IMR-90 (cell line): ENCODE data around the gene LRRC56. TPM values are rescaled to one million over a fixed set of nuclear protein-coding genes. Genes with fewer than 3 reads are reported as not detected.

Experiments
- ATAC-seq: fragments of 200-7000 bp; cut with Tn5 transposase; 2 replicates; pipeline ENCODE4 v1.9.1; 2020; ENCODE audit warnings: low read depth, mild to moderate bottlenecking, moderate library complexity
- BruUV-seq: library from RNA; stranded (reverse); fragments of 400-500 nt; replicated peaks from 2 replicates; lab custom pipeline; 2021; lab: Mats Ljungman, UMichigan
- CTCF ChIA-PET: fragments of 300-600 bp; formaldehyde crosslinking; extraction: SDS; loops from one replicate; lab custom pipeline; 2021; ENCODE audit warnings: antibody characterized with exemption; lab: Yijun Ruan, JAX
- POLR2A ChIA-PET: fragments of 300-600 bp; sonication (Branson Sonifier 250); formaldehyde crosslinking; loops from one replicate; lab custom pipeline; 2022; ENCODE audit warnings: antibody characterized with exemption; ENCODE audit not compliant: unreplicated experiment; lab: Charles Lee
- DNase-seq: peaks from one replicate; pipeline ENCODE4 v3.0.0; 2013
- H2AFZ ChIP-seq: replicated peaks from 2 replicates; pipeline ENCODE3; 2013; ENCODE audit warnings: low read length, mild to moderate bottlenecking; ENCODE audit not compliant: poor library complexity
- H2AK5ac ChIP-seq: 2 replicates; pipeline ENCODE4 v1.6.1; 2013; ENCODE audit warnings: low read depth, low read length, inconsistent platforms
- H2AK9ac ChIP-seq: replicated peaks from 2 replicates; pipeline ENCODE3; 2013; ENCODE audit warnings: mild to moderate bottlenecking, low read depth, low read length, moderate library complexity; ENCODE audit not compliant: poor library complexity
- H2BK120ac ChIP-seq: 2 replicates; pipeline ENCODE4 v1.6.1; 2013; ENCODE audit warnings: low read depth, low read length, inconsistent platforms
- H2BK15ac ChIP-seq: 3 replicates; pipeline ENCODE4 v1.6.1; 2013; ENCODE audit warnings: low read depth, low read length, inconsistent platforms
- H2BK20ac ChIP-seq: 2 replicates; pipeline ENCODE4 v1.6.1; 2013; ENCODE audit warnings: low read depth, mild to moderate bottlenecking, inconsistent platforms, low read length, moderate library complexity
- H2BK5ac ChIP-seq: 2 replicates; pipeline ENCODE4 v1.6.1; 2013; ENCODE audit warnings: mild to moderate bottlenecking, low read depth, low read length, inconsistent platforms; ENCODE audit not compliant: poor library complexity, severe bottlenecking
- H3K14ac ChIP-seq: replicated peaks from 2 replicates; pipeline ENCODE4 v1.6.1; 2013; ENCODE audit warnings: low read depth, low read length, inconsistent platforms
- H3K18ac ChIP-seq: 2 replicates; pipeline ENCODE4 v1.6.1; 2013; ENCODE audit warnings: low read depth, low read length, control low read depth
- H3K23ac ChIP-seq: 2 replicates; pipeline ENCODE4 v1.6.1; 2013; ENCODE audit warnings: low read depth, low read length, inconsistent platforms
- H3K27ac ChIP-seq: 2 replicates; pipeline ENCODE4 v1.5.1; 2013; ENCODE audit warnings: mild to moderate bottlenecking, control low read depth, low read length; ENCODE audit not compliant: insufficient read depth
- H3K27me3 ChIP-seq: 2 replicates; pipeline ENCODE4 v1.6.1; 2013; ENCODE audit warnings: low read length; ENCODE audit not compliant: control insufficient read depth, insufficient read depth
- H3K36me3 ChIP-seq: 2 replicates; pipeline ENCODE4 v1.6.1; 2013; ENCODE audit warnings: low read length, mixed read lengths; ENCODE audit not compliant: control insufficient read depth, insufficient read depth
- H3K4ac ChIP-seq: 2 replicates; pipeline ENCODE4 v1.6.1; 2013; ENCODE audit warnings: low read depth, low read length, inconsistent platforms
- H3K4me1 ChIP-seq: 2 replicates; pipeline ENCODE4 v1.6.1; 2013; ENCODE audit warnings: low read length, mixed read lengths; ENCODE audit not compliant: control insufficient read depth, insufficient read depth
- H3K4me2 ChIP-seq: 2 replicates; pipeline ENCODE4 v1.6.1; 2013; ENCODE audit warnings: low read depth, mild to moderate bottlenecking, control low read depth, low read length, moderate library complexity
- H3K4me3 ChIP-seq: 2 replicates; pipeline ENCODE4 v1.5.1; 2013; ENCODE audit warnings: low read depth, mild to moderate bottlenecking, control low read depth, low read length, moderate library complexity; ENCODE audit not compliant: insufficient read depth
- H3K56ac ChIP-seq: 2 replicates; pipeline ENCODE4 v1.6.1; 2013; ENCODE audit warnings: low read length, inconsistent platforms; ENCODE audit not compliant: insufficient read depth; ENCODE audit errors: extremely low read depth
- H3K79me1 ChIP-seq, 2 experiments: 2 replicates each; pipeline ENCODE4 v1.6.1; 2013; ENCODE audit warnings: low read length in 2 of 2, inconsistent platforms in 1 of 2, low read depth in 1 of 2
- H3K9ac ChIP-seq: 2 replicates; pipeline ENCODE4 v1.6.1; 2013; ENCODE audit warnings: low read depth, low read length, control low read depth
- H3K9me1 ChIP-seq: 2 replicates; pipeline ENCODE4 v1.6.1; 2013; ENCODE audit warnings: low read length, inconsistent platforms; ENCODE audit not compliant: insufficient read depth
- H3K9me3 ChIP-seq: 2 replicates; pipeline ENCODE4 v1.6.1; 2013; ENCODE audit warnings: low read length; ENCODE audit not compliant: control insufficient read depth, insufficient read depth
- H4K20me1 ChIP-seq: 2 replicates; pipeline ENCODE4 v1.6.1; 2013; ENCODE audit warnings: low read length, inconsistent platforms; ENCODE audit not compliant: insufficient read depth
- H4K5ac ChIP-seq: 2 replicates; pipeline ENCODE4 v1.6.1; 2013; ENCODE audit warnings: mild to moderate bottlenecking, low read depth, low read length, control low read depth
- H4K8ac ChIP-seq, 2 experiments: 2 replicates each; pipeline ENCODE4 v1.6.1; 2013; ENCODE audit warnings: low read depth in 2 of 2, low read length in 2 of 2, control low read depth in 1 of 2, inconsistent platforms in 1 of 2
- H4K91ac ChIP-seq: 2 replicates; pipeline ENCODE4 v1.6.1; 2013; ENCODE audit warnings: low read depth, low read length, inconsistent platforms; ENCODE audit not compliant: insufficient read depth
- CEBPB ChIP-seq: IDR thresholded peaks from 2 replicates; pipeline ENCODE4 v1.6.1; 2012; ENCODE audit warnings: low read depth, low read length, improper control_type of control experiment
- MAFK ChIP-seq: IDR thresholded peaks from 2 replicates; pipeline ENCODE4 v1.6.1; 2012; ENCODE audit warnings: low read depth, low read length, improper control_type of control experiment
- POLR2A ChIP-seq: IDR thresholded peaks from 2 replicates; pipeline ENCODE4 v1.6.1; 2012; ENCODE audit warnings: mild to moderate bottlenecking, low read depth, low read length
- RAD21 ChIP-seq: IDR thresholded peaks from 2 replicates; pipeline ENCODE4 v1.6.1; 2012; ENCODE audit warnings: low read length, improper control_type of control experiment
- RFX5 ChIP-seq: IDR thresholded peaks from 2 replicates; pipeline ENCODE4 v1.8.0; 2012; ENCODE audit warnings: low read depth, mild to moderate bottlenecking, low read length, moderate library complexity
- WGBS, 2 experiments: methylation state at CpG; one replicate each; pipeline versions ENCODE4 v1.1.5 to v1.1.7; 2013; ENCODE audit warnings: missing lambda C conversion rate in 2 of 2; ENCODE audit not compliant: insufficient read length in 1 of 2; ENCODE audit errors: extremely low coverage in 2 of 2; 5-methylcytosine and 5-hydroxymethylcytosine counted together
- dilution Hi-C: fragments of 300-500 bp; cut with HindIII; formaldehyde crosslinking; loops from one replicate; pipeline ENCODE4 v1.14.3; 2018; ENCODE audit warnings: low sequenced_read_pairs; ENCODE audit not compliant: unreplicated experiment
- in situ Hi-C: fragments of 300-500 bp; cut with MboI; formaldehyde crosslinking; loops from 3 replicates; pipeline ENCODE4 v1.14.3; 2019; ENCODE audit warnings: low sequenced_read_pairs, inconsistent platforms, mixed read lengths
- intact Hi-C: fragments of 100-400 bp; cut with micrococcal nuclease; formaldehyde crosslinking; loops from 2 replicates; pipeline ENCODE4 v1.10.0; 2022
- polyA plus RNA-seq, 3 experiments: library from polyadenylated mRNA; depleted of rRNA; stranded (reverse); fragments of >200 nt; gene quantifications; 2 replicates each; pipeline ENCODE4 v1.2.3, GENCODE V29; 2012; ENCODE audit warnings: low replicate concordance in 1 of 3
- total RNA-seq: library from RNA; depleted of rRNA; stranded (reverse); fragments of >200 nt; gene quantifications from 2 replicates; pipeline ENCODE4 v1.2.3, GENCODE V29; 2012

Gene LRRC56
- total and polyA plus RNA-seq, 2 of the 4 experiments (the other 2 are of a cell fraction) = 0.36 to 1.3 TPM

DNA sequence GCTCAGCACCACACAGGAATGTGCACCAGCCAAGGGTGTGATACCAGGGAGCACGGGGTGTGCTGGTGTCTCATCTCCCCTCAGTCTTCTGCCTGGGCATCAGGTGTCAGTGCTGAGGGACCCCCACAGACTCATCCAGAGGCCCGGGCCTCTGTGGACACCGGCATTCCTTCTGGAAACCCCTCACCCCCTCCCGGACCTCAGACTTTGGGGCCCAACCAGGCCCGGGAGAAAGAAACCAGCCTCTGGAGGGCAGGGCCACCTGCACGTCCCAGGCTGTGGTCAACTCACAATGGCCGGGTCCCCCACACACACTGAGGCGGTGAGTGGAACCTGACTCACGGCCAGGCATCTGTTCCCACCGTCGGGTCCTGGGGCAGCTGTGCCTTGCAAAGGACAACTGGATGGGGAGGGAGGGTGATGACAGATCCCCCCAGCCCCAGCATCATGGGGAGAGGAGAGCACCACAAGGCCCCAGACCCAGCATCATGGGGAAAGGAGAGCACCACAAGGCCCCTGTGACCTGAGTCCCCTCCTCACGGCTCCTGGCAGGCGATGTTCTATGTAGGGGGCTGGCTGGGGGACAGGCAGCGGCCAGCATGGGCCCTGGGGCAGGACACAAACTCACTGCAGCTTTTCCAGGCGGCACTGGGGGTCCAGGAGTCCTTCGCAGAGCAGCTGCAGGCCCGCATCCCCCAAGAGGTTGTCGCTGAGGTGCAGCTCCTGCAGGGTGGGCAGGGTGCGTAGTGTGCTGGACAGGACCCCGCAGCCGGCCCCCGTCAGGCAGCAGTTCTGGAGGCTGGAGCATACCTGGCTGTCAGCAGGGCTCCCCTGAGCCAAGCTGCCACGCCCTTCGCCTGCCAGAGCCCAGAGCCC is 37.9 kb upstream of the LRRC56 start:
- H3K36me3 ChIP-seq = peaks cover 67% of the 10 kb centered on the region
- CTCF ChIA-PET = no interaction called here

More for the DNA sequence above, 37.9 kb upstream of the LRRC56 start:
- H2BK20ac ChIP-seq = no peak overlapping the region
- peaks cover 22 to 74% of the 10 kb centered on the region in 2 experiments for H3K79me1 ChIP-seq
- in situ Hi-C loops = no loop called here
- no peak overlapping the region for H3K56ac ChIP-seq
- H3K9me1 ChIP-seq = peaks cover 10% of the 10 kb centered on the region
- no peak overlapping the region for H2BK120ac ChIP-seq
- no peak overlapping the region for H3K4me2 ChIP-seq
- no peak overlapping the region for H2AK5ac ChIP-seq
- H3K14ac ChIP-seq = no peak overlapping the region
- no peak overlapping the region for H3K4ac ChIP-seq
- H3K23ac ChIP-seq = no peak overlapping the region
- WGBS, 2 experiments = 91% methylated on average over 7 of the region's 24 CpGs; no CpG with 5 or more reads in 1 of the 2 experiments
- no peak overlapping the region for H2BK15ac ChIP-seq
- H3K9me3 ChIP-seq = peaks cover 2% of the 10 kb centered on the region; the same call in 1 of the 2 replicates
- H3K9ac ChIP-seq = no peak overlapping the region
- no peak overlapping the region for H4K8ac ChIP-seq
- H3K4me1 ChIP-seq = peaks cover 6% of the 10 kb centered on the region; the same call in 1 of the 2 replicates
- H2AK9ac ChIP-seq = peak overlapping the region; percentile 16
- no peak overlapping the region for H4K5ac ChIP-seq
- POLR2A ChIA-PET = no interaction called here
- peak overlapping the region; percentile 32 for H2AFZ ChIP-seq
- peaks cover 23% of the 10 kb centered on the region for H4K20me1 ChIP-seq
- no peak overlapping the region for H3K27ac ChIP-seq
- intact Hi-C loops = no loop called here
- ATAC-seq (no peak), DNase-seq (no peak)
- H3K18ac ChIP-seq = no peak overlapping the region
- no TSS peak for BruUV-seq
- no peak overlapping the region for H4K91ac ChIP-seq
- H3K4me3 ChIP-seq = no peak overlapping the region
- dilution Hi-C loops = no loop called here
- TF ChIP-seq CEBPB (no peak), RFX5 (no peak), RAD21 (no peak), POLR2A (no peak), MAFK (no peak)
- H3K27me3 ChIP-seq = no peaks in the 10 kb centered on the region
- no peak overlapping the region for H2BK5ac ChIP-seq
